Mesendoderm (in vitro differentiated cells): Measurements from ENCODE around the gene SVOPL.

Experiments
- DNase-seq: peaks from one replicate; pipeline ENCODE4 v3.0.0; 2013
- H2AK5ac ChIP-seq: 2 replicates; pipeline ENCODE4 v1.6.1; 2013; ENCODE audit warnings: low read length, inconsistent platforms
- H2BK120ac ChIP-seq: 2 replicates; pipeline ENCODE4 v1.6.1; 2013; ENCODE audit warnings: low read depth, mild to moderate bottlenecking, low read length, moderate library complexity, mixed read lengths
- H2BK15ac ChIP-seq: replicated peaks from 2 replicates; pipeline ENCODE4 v1.6.1; 2013; ENCODE audit warnings: low read depth, mild to moderate bottlenecking, moderate library complexity
- H2BK5ac ChIP-seq: 2 replicates; pipeline ENCODE4 v1.6.1; 2013; ENCODE audit warnings: low read length, inconsistent platforms
- H3K18ac ChIP-seq: 2 replicates; pipeline ENCODE4 v1.6.1; 2013; ENCODE audit warnings: mild to moderate bottlenecking, low read length, mixed read lengths
- H3K23ac ChIP-seq: one replicate; pipeline ENCODE4 v1.6.1; 2013; ENCODE audit warnings: low read length
- H3K27ac ChIP-seq: 2 replicates; pipeline ENCODE4 v1.5.1; 2013; ENCODE audit warnings: low read depth, mild to moderate bottlenecking, inconsistent platforms, low read length, moderate library complexity
- H3K27me3 ChIP-seq: 2 replicates; pipeline ENCODE4 v1.6.1; 2013; ENCODE audit warnings: low read length, control low read depth, mild to moderate bottlenecking, inconsistent platforms; ENCODE audit not compliant: insufficient read depth, poor library complexity
- H3K36me3 ChIP-seq: 2 replicates; pipeline ENCODE4 v1.6.1; 2013; ENCODE audit warnings: low read length, inconsistent platforms; ENCODE audit not compliant: control insufficient read depth, insufficient read depth
- H3K4ac ChIP-seq: one replicate; pipeline ENCODE4 v1.6.1; 2013; ENCODE audit warnings: low read depth, mild to moderate bottlenecking, low read length, moderate library complexity
- H3K4me1 ChIP-seq: 2 replicates; pipeline ENCODE4 v1.6.1; 2013; ENCODE audit warnings: low read depth, low read length, inconsistent platforms; ENCODE audit not compliant: control insufficient read depth
- H3K4me2 ChIP-seq: 2 replicates; pipeline ENCODE4 v1.6.1; 2013; ENCODE audit warnings: low read length
- H3K4me3 ChIP-seq: 2 replicates; pipeline ENCODE4 v1.5.1; 2013; ENCODE audit warnings: mild to moderate bottlenecking, low read length
- H3K56ac ChIP-seq: one replicate; pipeline ENCODE4 v1.6.1; 2013; ENCODE audit warnings: low read length
- H3K79me1 ChIP-seq: 2 replicates; pipeline ENCODE4 v1.6.1; 2013; ENCODE audit warnings: low read length, inconsistent platforms
- H3K79me2 ChIP-seq: 2 replicates; pipeline ENCODE4 v1.6.1; 2013; ENCODE audit warnings: mild to moderate bottlenecking, low read length; ENCODE audit not compliant: control insufficient read depth, insufficient read depth
- H3K9ac ChIP-seq: 2 replicates; pipeline ENCODE4 v1.6.1; 2013; ENCODE audit warnings: low read length, inconsistent platforms
- H4K5ac ChIP-seq: one replicate; pipeline ENCODE4 v1.6.1; 2013; ENCODE audit warnings: low read length
- H4K8ac ChIP-seq: one replicate; pipeline ENCODE4 v1.6.1; 2013; ENCODE audit warnings: low read depth, mild to moderate bottlenecking, control low read depth, low read length, moderate library complexity
- WGBS: extraction: QIAGEN DNeasy Blood & Tissue Kit; methylation state at CpG from one replicate; pipeline ENCODE4 v1.1.7; 2013; ENCODE audit warnings: low lambda C conversion rate, missing lambda C conversion rate; ENCODE audit not compliant: insufficient coverage; ENCODE audit errors: extremely low coverage; 5-methylcytosine and 5-hydroxymethylcytosine counted together

SVOPL gene

GRCh38 chr7:138729444-138729843, 28.3 kb upstream of the SVOPL start:
- Histone ChIP-seq H2BK15ac (no peak overlapping the region), H3K27ac (no peak overlapping the region), H3K9ac (no peak overlapping the region), H3K4me2 (no peak overlapping the region), H3K23ac (no peak overlapping the region), H3K4me1 (no peaks in the 10 kb centered on the region), H3K4ac (no peak overlapping the region), H3K27me3 (no peaks in the 10 kb centered on the region), H2BK120ac (no peak overlapping the region), H3K79me2 (no peaks in the 10 kb centered on the region), H3K18ac (no peak overlapping the region), H3K79me1 (no peaks in the 10 kb centered on the region), H4K5ac (no peak overlapping the region), H3K56ac (no peak overlapping the region), H3K4me3 (no peak overlapping the region), H3K36me3 (no peaks in the 10 kb centered on the region), H2AK5ac (no peak overlapping the region), H2BK5ac (no peak overlapping the region), H4K8ac (no peak overlapping the region)
- no CpG with 5 or more reads among the region's 9 CpGs for WGBS
- peak; percentile 21 for DNase-seq

- Histone ChIP-seq H3K23ac (no peak overlapping the region), H2BK120ac (no peak overlapping the region), H3K4me2 (no peak overlapping the region), H3K79me1 (no peaks in the 10 kb centered on the region), H3K4me1 (no peaks in the 10 kb centered on the region), H4K5ac (no peak overlapping the region), H3K27ac (no peak overlapping the region), H4K8ac (no peak overlapping the region), H3K4me3 (no peak overlapping the region), H3K18ac (no peak overlapping the region), H3K36me3 (no peaks in the 10 kb centered on the region), H3K56ac (no peak overlapping the region), H2BK15ac (no peak overlapping the region), H3K27me3 (no peaks in the 10 kb centered on the region), H3K9ac (no peak overlapping the region), H2AK5ac (no peak overlapping the region), H3K79me2 (no peaks in the 10 kb centered on the region), H2BK5ac (no peak overlapping the region), H3K4ac (no peak overlapping the region)
- WGBS, result no CpG with 5 or more reads among the region's 10 CpGs
- no peak for DNase-seq
These were observed 26.4 kb upstream of the SVOPL start for GRCh38 chr7:138727336-138728099.

- no peak overlapping the region for H2AK5ac ChIP-seq
- H3K23ac ChIP-seq, result no peak overlapping the region
- H3K4me2 ChIP-seq, result no peak overlapping the region
- WGBS, result no CpG with 5 or more reads among the region's 9 CpGs
- no peaks in the 10 kb centered on the region for H3K27me3 ChIP-seq
- no peaks in the 10 kb centered on the region for H3K36me3 ChIP-seq
- H3K4me3 ChIP-seq, result no peak overlapping the region
- H3K4ac ChIP-seq, result no peak overlapping the region
- no peak overlapping the region for H4K8ac ChIP-seq
- H3K27ac ChIP-seq, result no peak overlapping the region
- no peak overlapping the region for H3K18ac ChIP-seq
- H3K9ac ChIP-seq, result no peak overlapping the region
- H4K5ac ChIP-seq, result no peak overlapping the region
- H2BK5ac ChIP-seq, result no peak overlapping the region
- no peaks in the 10 kb centered on the region for H3K79me2 ChIP-seq
- no peak overlapping the region for H2BK15ac ChIP-seq
- no peak overlapping the region for H2BK120ac ChIP-seq
- no peak for DNase-seq
- H3K4me1 ChIP-seq, result no peaks in the 10 kb centered on the region
- H3K79me1 ChIP-seq, result no peaks in the 10 kb centered on the region
- no peak overlapping the region for H3K56ac ChIP-seq
These were observed 25.1 kb upstream of the SVOPL start for GRCh38 chr7:138726288-138726687.

GRCh38 chr7:138720286-138720685, 19.1 kb upstream of the SVOPL start:
- H2BK5ac ChIP-seq, result no peak overlapping the region
- H3K23ac ChIP-seq, result no peak overlapping the region
- H3K27ac ChIP-seq, result no peak overlapping the region
- no peaks in the 10 kb centered on the region for H3K4me1 ChIP-seq
- no peak overlapping the region for H3K18ac ChIP-seq
- H2BK120ac ChIP-seq, result no peak overlapping the region
- no peaks in the 10 kb centered on the region for H3K79me2 ChIP-seq
- no peak overlapping the region for H3K4me2 ChIP-seq
- no peak overlapping the region for H3K4me3 ChIP-seq
- no peak overlapping the region for H3K9ac ChIP-seq
- no peak overlapping the region for H3K4ac ChIP-seq
- H2AK5ac ChIP-seq, result no peak overlapping the region
- no CpG with 5 or more reads among the region's 4 CpGs for WGBS
- no peak overlapping the region for H4K8ac ChIP-seq
- no peak overlapping the region for H4K5ac ChIP-seq
- no peaks in the 10 kb centered on the region for H3K27me3 ChIP-seq
- H2BK15ac ChIP-seq, result no peak overlapping the region
- no peak overlapping the region for H3K56ac ChIP-seq
- no peaks in the 10 kb centered on the region for H3K36me3 ChIP-seq
- no peak for DNase-seq
- H3K79me1 ChIP-seq, result no peaks in the 10 kb centered on the region

- DNase-seq, result no peak
- Histone ChIP-seq H3K4me3 (no peak overlapping the region), H2BK5ac (no peak overlapping the region), H2BK120ac (no peak overlapping the region), H3K36me3 (no peaks in the 10 kb centered on the region), H3K4me1 (no peaks in the 10 kb centered on the region), H3K27me3 (no peaks in the 10 kb centered on the region), H3K4me2 (no peak overlapping the region), H2AK5ac (no peak overlapping the region), H3K79me1 (no peaks in the 10 kb centered on the region), H3K23ac (no peak overlapping the region), H3K18ac (no peak overlapping the region), H4K5ac (no peak overlapping the region), H3K79me2 (no peaks in the 10 kb centered on the region), H3K9ac (no peak overlapping the region), H3K27ac (no peak overlapping the region), H3K56ac (no peak overlapping the region), H2BK15ac (no peak overlapping the region), H3K4ac (no peak overlapping the region), H4K8ac (no peak overlapping the region)
- no CpG with 5 or more reads among the region's 7 CpGs for WGBS
These were observed 15.7 kb upstream of the SVOPL start for GRCh38 chr7:138716889-138717288.

GRCh38 chr7:138713191-138713590, 12.0 kb upstream of the SVOPL start:
- no peak overlapping the region for H2BK120ac ChIP-seq
- no peak overlapping the region for H2BK5ac ChIP-seq
- no peak overlapping the region for H3K4me3 ChIP-seq
- H3K27me3 ChIP-seq, result no peaks in the 10 kb centered on the region
- H3K79me1 ChIP-seq, result no peaks in the 10 kb centered on the region
- WGBS, result no CpG with 5 or more reads among the region's 7 CpGs
- no peak overlapping the region for H3K23ac ChIP-seq
- no peak overlapping the region for H2AK5ac ChIP-seq
- H3K36me3 ChIP-seq, result no peaks in the 10 kb centered on the region
- H3K4ac ChIP-seq, result no peak overlapping the region
- H2BK15ac ChIP-seq, result no peak overlapping the region
- H4K5ac ChIP-seq, result no peak overlapping the region
- H3K79me2 ChIP-seq, result no peaks in the 10 kb centered on the region
- no peak overlapping the region for H3K9ac ChIP-seq
- no peak overlapping the region for H3K4me2 ChIP-seq
- H3K27ac ChIP-seq, result no peak overlapping the region
- no peak for DNase-seq
- no peak overlapping the region for H3K56ac ChIP-seq
- H3K18ac ChIP-seq, result no peak overlapping the region
- no peak overlapping the region for H4K8ac ChIP-seq
- no peaks in the 10 kb centered on the region for H3K4me1 ChIP-seq
